Measurements from ENCODE around the gene RERE.

DNA sequence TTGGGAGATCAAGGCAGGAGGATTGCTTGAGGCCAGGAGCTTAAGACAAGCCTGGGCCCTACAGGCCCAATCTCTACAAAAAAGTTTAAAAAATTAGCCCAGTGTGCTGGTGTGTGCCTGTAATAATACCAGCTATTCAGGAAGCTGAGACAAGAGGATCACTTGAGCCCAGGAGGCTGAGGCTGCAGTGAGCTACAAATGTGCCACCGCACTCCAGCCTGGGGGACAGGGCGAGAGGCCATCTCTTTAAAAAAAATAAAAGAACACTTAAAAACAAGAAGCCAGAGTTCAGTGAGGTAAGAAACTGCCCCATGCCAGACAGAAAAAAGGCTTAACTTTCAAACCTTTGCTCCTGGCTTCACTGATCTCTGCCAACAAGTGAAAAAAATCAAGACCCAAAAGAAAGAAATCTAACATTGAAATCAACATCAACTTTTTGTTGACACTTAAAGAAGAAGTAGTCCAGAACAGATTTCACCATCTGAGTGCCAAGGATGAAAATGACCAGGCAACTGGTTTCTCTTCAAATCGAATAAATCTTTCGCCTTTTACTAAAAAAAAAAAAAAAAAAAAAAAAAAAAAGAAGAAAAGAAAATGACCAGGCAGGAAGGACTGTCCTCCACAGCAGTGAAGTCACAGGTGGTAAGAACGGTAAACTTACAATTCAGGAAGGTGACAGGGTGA, 448.3 kb downstream of the RERE start:
- TF ChIP-seq CTCF (IDR thresholded peaks at IDR 0.05) = no peak
- no peak for TF ChIP-seq POLR2AphosphoS5 (IDR thresholded peaks at IDR 0.05; ENCODE audit: insufficient read depth in 1 of 2, low read depth in 1 of 2)
